ENCODE measurements around the gene PGD. TPM values are rescaled to one million over a fixed set of nuclear protein-coding genes. Genes with fewer than 3 reads are reported as not detected.

Gene PGD
- total RNA-seq, 2 donors from 2014 or later: 77.1 to 151 TPM

GRCh38 chr1:10457875-10458274, 59.0 kb downstream of the PGD start:
- Histone ChIP-seq H3K9me3 (no peaks in the 10 kb centered on the region), H3K27me3 (replicated peaks; ENCODE audit: insufficient read depth) (no peaks in the 10 kb centered on the region), H3K4me1 (replicated peaks) (no peaks in the 10 kb centered on the region), H3K4me3 (no peak overlapping the region), H3K36me3 (peaks cover 0 to 4% of the 10 kb centered on the region in 2 donors), H3K27ac (peak overlapping the region in 1 of 2 donors; percentile 25)
- TF ChIP-seq POLR2A (IDR thresholded peaks at IDR 0.05): no peak
- TF ChIP-seq POLR2AphosphoS5 (IDR thresholded peaks at IDR 0.05): no peak
- TF ChIP-seq, protein P1, sequence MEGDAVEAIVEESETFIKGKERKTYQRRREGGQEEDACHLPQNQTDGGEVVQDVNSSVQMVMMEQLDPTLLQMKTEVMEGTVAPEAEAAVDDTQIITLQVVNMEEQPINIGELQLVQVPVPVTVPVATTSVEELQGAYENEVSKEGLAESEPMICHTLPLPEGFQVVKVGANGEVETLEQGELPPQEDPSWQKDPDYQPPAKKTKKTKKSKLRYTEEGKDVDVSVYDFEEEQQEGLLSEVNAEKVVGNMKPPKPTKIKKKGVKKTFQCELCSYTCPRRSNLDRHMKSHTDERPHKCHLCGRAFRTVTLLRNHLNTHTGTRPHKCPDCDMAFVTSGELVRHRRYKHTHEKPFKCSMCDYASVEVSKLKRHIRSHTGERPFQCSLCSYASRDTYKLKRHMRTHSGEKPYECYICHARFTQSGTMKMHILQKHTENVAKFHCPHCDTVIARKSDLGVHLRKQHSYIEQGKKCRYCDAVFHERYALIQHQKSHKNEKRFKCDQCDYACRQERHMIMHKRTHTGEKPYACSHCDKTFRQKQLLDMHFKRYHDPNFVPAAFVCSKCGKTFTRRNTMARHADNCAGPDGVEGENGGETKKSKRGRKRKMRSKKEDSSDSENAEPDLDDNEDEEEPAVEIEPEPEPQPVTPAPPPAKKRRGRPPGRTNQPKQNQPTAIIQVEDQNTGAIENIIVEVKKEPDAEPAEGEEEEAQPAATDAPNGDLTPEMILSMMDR (IDR thresholded peaks at IDR 0.05): no peak
- WGBS: 40% methylated on average over 9 of the region's 9 CpGs
- DNase-seq (ENCODE audit: low spot score): no peak
- intact Hi-C loops (cut with DNase I): no loop called here

DNA sequence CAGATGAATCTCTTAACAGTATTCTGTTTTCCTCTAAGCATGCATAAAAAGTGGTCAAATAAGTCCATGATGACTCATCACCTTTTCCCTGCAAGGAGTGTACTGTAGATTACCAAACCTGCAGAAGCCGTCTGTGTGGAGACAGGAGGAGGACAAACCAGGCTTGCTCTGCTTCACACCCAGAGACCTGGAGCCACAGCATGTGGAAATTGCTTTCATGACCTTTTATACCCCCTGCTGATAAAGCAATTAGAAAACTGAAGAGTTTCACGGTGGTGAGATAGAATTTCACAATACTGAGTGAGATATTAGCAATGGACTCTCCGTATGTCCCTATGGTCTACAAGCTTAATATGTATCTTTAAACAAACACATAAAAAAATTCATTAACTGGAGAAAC, 60.3 kb downstream of the PGD start:
- H3K27ac ChIP-seq: no peak overlapping the region

DNA sequence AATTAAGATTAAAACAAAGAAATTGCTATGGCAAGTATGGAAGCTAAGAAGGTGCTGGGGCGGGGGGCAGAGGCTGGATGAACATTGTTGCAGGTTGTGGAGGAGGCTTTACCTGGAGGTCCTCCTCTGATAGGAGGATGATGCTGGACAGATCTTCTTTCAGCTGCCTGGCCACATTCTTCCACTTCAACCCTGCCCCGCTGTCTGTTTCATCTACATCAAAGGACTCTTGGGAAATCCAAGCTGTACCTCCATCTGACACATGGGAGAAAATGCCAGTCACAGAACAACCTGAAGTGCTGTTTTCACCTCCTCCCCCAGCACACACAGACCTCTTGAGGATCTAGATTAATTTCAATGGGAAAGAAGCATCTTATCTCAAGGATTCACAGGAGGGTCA, 68.2 kb downstream of the PGD start:
- H3K27me3 ChIP-seq (replicated peaks; ENCODE audit: insufficient read depth): no peaks in the 10 kb centered on the region
- peaks cover 0 to 4% of the 10 kb centered on the region in 2 donors for H3K36me3 ChIP-seq
- H3K27ac ChIP-seq: no peak overlapping the region
- H3K4me3 ChIP-seq: no peak overlapping the region
- WGBS: 96% methylated on average over 2 of the region's 2 CpGs
- no peaks in the 10 kb centered on the region for H3K9me3 ChIP-seq
- DNase-seq (ENCODE audit: low spot score): no peak
- TF ChIP-seq, protein P1 (IDR thresholded peaks at IDR 0.05): no peak
- no peak for TF ChIP-seq POLR2A (IDR thresholded peaks at IDR 0.05)
- no peak for TF ChIP-seq POLR2AphosphoS5 (IDR thresholded peaks at IDR 0.05)
- H3K4me1 ChIP-seq (replicated peaks): peaks cover 8% of the 10 kb centered on the region
- intact Hi-C loops (cut with DNase I): no loop called here

More for the DNA sequence above, 60.3 kb downstream of the PGD start:
- intact Hi-C loops (cut with DNase I): no loop called here
- H3K4me3 ChIP-seq: no peak overlapping the region
- H3K4me1 ChIP-seq (replicated peaks): no peaks in the 10 kb centered on the region
- peak; percentile 21 for DNase-seq (ENCODE audit: low spot score)
- 42% methylated on average over 3 of the region's 3 CpGs for WGBS
- TF ChIP-seq POLR2AphosphoS5 (IDR thresholded peaks at IDR 0.05) (peak; percentile 30), POLR2A (IDR thresholded peaks at IDR 0.05) (no peak)
- H3K9me3 ChIP-seq: no peaks in the 10 kb centered on the region
- peaks cover 0 to 4% of the 10 kb centered on the region in 2 donors for H3K36me3 ChIP-seq
- no peaks in the 10 kb centered on the region for H3K27me3 ChIP-seq (replicated peaks; ENCODE audit: insufficient read depth)

GRCh38 chr1:10470043-10470442, 71.2 kb downstream of the PGD start:
- DNase-seq (ENCODE audit: low spot score): no peak
- Histone ChIP-seq H3K36me3 (no peaks in the 10 kb centered on the region), H3K27me3 (replicated peaks; ENCODE audit: insufficient read depth) (no peaks in the 10 kb centered on the region), H3K27ac (no peak overlapping the region), H3K4me3 (no peak overlapping the region), H3K9me3 (no peaks in the 10 kb centered on the region), H3K4me1 (replicated peaks) (peaks cover 8% of the 10 kb centered on the region)
- TF ChIP-seq POLR2A (IDR thresholded peaks at IDR 0.05) (no peak), POLR2AphosphoS5 (IDR thresholded peaks at IDR 0.05) (no peak)
- TF ChIP-seq, protein P1 (IDR thresholded peaks at IDR 0.05): no peak
- 94% methylated on average over 4 of the region's 4 CpGs for WGBS
- intact Hi-C loops (cut with DNase I): loop anchor here (5.0 kb wide), 1 partner anchor 38 kb away; the partner anchor contains the start of gene CENPS

Other genes starting within 250 kb of the PGD start
- gene KIF1B, start 188.5 kb upstream of the PGD start, total RNA-seq: 10 to 100 TPM; 31.3 to 56.8 TPM
- gene CENPS, start 31.4 kb downstream of the PGD start, total RNA-seq: 10 to 100 TPM; 21.8 to 34.8 TPM
- 1 to 10 TPM; 1.1 to 1.4 TPM for gene CORT, start 51.0 kb downstream of the PGD start, total RNA-seq
- 10 to 100 TPM; 24.8 to 35.5 TPM for gene DFFA, start 73.5 kb downstream of the PGD start, total RNA-seq
- 10 to 100 TPM; 26.1 to 34.7 TPM for gene PEX14, start 75.9 kb downstream of the PGD start, total RNA-seq

Data from prostate gland (tissue), 2 donors.